HEK293 (cell line): Measurements from ENCODE around the gene MS4A7.

Source experiments
- CTCF ChIA-PET: fragments of 350-600 bp; formaldehyde crosslinking; extraction: SDS; loops from one replicate; lab custom pipeline; 2021; ENCODE audit warnings: antibody characterized with exemption; lab: Yijun Ruan, JAX
- POLR2A ChIA-PET: fragments of 300-600 bp; formaldehyde crosslinking; extraction: SDS; loops from one replicate; lab custom pipeline; 2020; ENCODE audit warnings: antibody characterized with exemption, inconsistent platforms; lab: Yijun Ruan, JAX
- H3K27ac ChIP-seq: fragments of 200-500 bp; sonication (Bioruptor generic); 2 replicates; pipeline ENCODE4 v1.5.1; 2014; ENCODE audit warnings: low read depth, low read length, control low read depth, inconsistent platforms; ENCODE audit errors: extremely low read depth
- H3K36me3 ChIP-seq, 2 experiments: fragments of 200-500 bp in 1 of 2; sonication (Bioruptor generic) in 1 of 2; 1 replicate in 1 of 2; 2 replicates in 1 of 2; pipeline ENCODE4 v1.5.1; 2014 to 2017; ENCODE audit warnings: inconsistent platforms in 2 of 2, low read length in 2 of 2; ENCODE audit not compliant: control insufficient read depth in 2 of 2, insufficient read depth in 1 of 2
- H3K4me1 ChIP-seq: fragments of 200-500 bp; sonication (Bioruptor generic); 2 replicates; pipeline ENCODE4 v1.5.1; 2014; ENCODE audit warnings: mild to moderate bottlenecking, low read length, inconsistent platforms; ENCODE audit not compliant: control insufficient read depth, insufficient read depth
- H3K4me3 ChIP-seq: 2 replicates; pipeline ENCODE4 v1.5.1; 2011; ENCODE audit warnings: low read depth, mild to moderate bottlenecking, control low read depth, low read length, moderate library complexity
- H3K9me3 ChIP-seq: fragments of 200-500 bp; sonication (Bioruptor generic); 2 replicates; pipeline ENCODE4 v1.5.1; 2014; ENCODE audit warnings: low read depth, low read length, inconsistent platforms; ENCODE audit not compliant: control insufficient read depth, insufficient read depth
- GLIS1 ChIP-seq: fragments of 450-650 bp; formaldehyde crosslinking; IDR thresholded peaks from 2 replicates; pipeline ENCODE4 v1.5.1; 2016; ENCODE audit warnings: missing biosample characterization, missing genetic modification characterization
- HOXD13 ChIP-seq: sonication (generic); formaldehyde crosslinking; IDR thresholded peaks from 2 replicates; pipeline ENCODE4 v1.8.0; 2022; ENCODE audit warnings: missing genetic modification reagents, borderline replicate concordance
- IKZF3 ChIP-seq: fragments of 450-650 bp; IDR thresholded peaks from 2 replicates; pipeline ENCODE4 v1.5.0; 2018; ENCODE audit warnings: missing biosample characterization, mild to moderate bottlenecking, missing genetic modification characterization, moderate library complexity
- KLF9 ChIP-seq: fragments of 450-650 bp; formaldehyde crosslinking; IDR thresholded peaks from 2 replicates; pipeline ENCODE4 v1.5.1; 2016; ENCODE audit warnings: missing biosample characterization, missing genetic modification characterization, low read depth
- SCRT2 ChIP-seq: fragments of 450-650 bp; formaldehyde crosslinking; IDR thresholded peaks from 2 replicates; pipeline ENCODE4 v1.5.1; 2016; ENCODE audit warnings: missing biosample characterization, missing genetic modification characterization
- ZBTB1 ChIP-seq: fragments of 450-650 bp; formaldehyde crosslinking; IDR thresholded peaks from 2 replicates; pipeline ENCODE4 v1.5.1; 2016; ENCODE audit warnings: missing biosample characterization, missing genetic modification characterization
- ZBTB48 ChIP-seq: fragments of 450-650 bp; formaldehyde crosslinking; IDR thresholded peaks from 2 replicates; pipeline ENCODE4 v1.5.1; 2016; ENCODE audit warnings: missing biosample characterization, missing genetic modification characterization
- ZBTB6 ChIP-seq: fragments of 450-650 bp; formaldehyde crosslinking; IDR thresholded peaks from 2 replicates; pipeline ENCODE4 v1.5.1; 2017; ENCODE audit warnings: missing biosample characterization, missing genetic modification characterization
- ZFP37 ChIP-seq: fragments of 450-650 bp; formaldehyde crosslinking; IDR thresholded peaks from 2 replicates; pipeline ENCODE4 v1.5.1; 2016; ENCODE audit warnings: missing biosample characterization, missing genetic modification characterization
- ZFP69B ChIP-seq: fragments of 450-650 bp; formaldehyde crosslinking; IDR thresholded peaks from 2 replicates; pipeline ENCODE4 v1.5.1; 2016; ENCODE audit warnings: missing biosample characterization, missing genetic modification characterization
- ZNF114 ChIP-seq: fragments of 450-650 bp; formaldehyde crosslinking; IDR thresholded peaks from 2 replicates; pipeline ENCODE4 v1.5.0; 2017; ENCODE audit warnings: missing biosample characterization, missing genetic modification characterization
- ZNF133 ChIP-seq: fragments of 450-650 bp; formaldehyde crosslinking; IDR thresholded peaks from 2 replicates; pipeline ENCODE4 v1.5.1; 2016; ENCODE audit warnings: missing biosample characterization, missing genetic modification characterization
- ZNF169 ChIP-seq: fragments of 450-650 bp; formaldehyde crosslinking; IDR thresholded peaks from 2 replicates; pipeline ENCODE4 v1.5.1; 2016; ENCODE audit warnings: missing biosample characterization, missing genetic modification characterization
- ZNF223 ChIP-seq: fragments of 450-650 bp; formaldehyde crosslinking; IDR thresholded peaks from 2 replicates; pipeline ENCODE4 v1.5.1; 2016; ENCODE audit warnings: missing biosample characterization, missing genetic modification characterization
- ZNF239 ChIP-seq: fragments of 450-650 bp; formaldehyde crosslinking; IDR thresholded peaks from 2 replicates; pipeline ENCODE4 v1.5.1; 2016; ENCODE audit warnings: missing biosample characterization, missing genetic modification characterization
- ZNF274 ChIP-seq, 2 experiments: fragments of 200-500 bp in 1 of 2; fragments of 450-650 bp in 1 of 2; sonication (Bioruptor generic) in 1 of 2; formaldehyde crosslinking in 1 of 2; IDR thresholded peaks; 2 replicates each; pipeline versions ENCODE4 v1.5.1 to v1.6.1; 2014 to 2016; ENCODE audit warnings: borderline replicate concordance in 1 of 2, inconsistent platforms in 1 of 2, low read length in 1 of 2, missing biosample characterization in 1 of 2, missing genetic modification characterization in 1 of 2
- ZNF335 ChIP-seq: fragments of 450-650 bp; formaldehyde crosslinking; conservative IDR thresholded peaks from 2 replicates; pipeline ENCODE4 v1.5.1; 2016; ENCODE audit warnings: missing biosample characterization, missing genetic modification characterization
- ZNF394 ChIP-seq: fragments of 450-650 bp; formaldehyde crosslinking; IDR thresholded peaks from 2 replicates; pipeline ENCODE4 v1.5.1; 2016; ENCODE audit warnings: missing biosample characterization, missing genetic modification characterization, mild to moderate bottlenecking, moderate library complexity, borderline replicate concordance
- ZNF626 ChIP-seq: fragments of 450-650 bp; sonication (Bioruptor Pico); formaldehyde crosslinking; IDR thresholded peaks from 2 replicates; pipeline ENCODE4 v1.5.1; 2018; ENCODE audit warnings: missing biosample characterization, missing genetic modification characterization, inconsistent platforms
- ZNF660 ChIP-seq: fragments of 450-650 bp; IDR thresholded peaks from 2 replicates; pipeline ENCODE4 v1.5.1; 2018; ENCODE audit warnings: missing biosample characterization, mild to moderate bottlenecking, missing genetic modification characterization
- ZNF677 ChIP-seq: fragments of 450-650 bp; IDR thresholded peaks from 2 replicates; pipeline ENCODE4 v1.5.0; 2018; ENCODE audit warnings: missing biosample characterization, mild to moderate bottlenecking, missing genetic modification characterization, moderate library complexity
- ZNF768 ChIP-seq: fragments of 450-650 bp; formaldehyde crosslinking; IDR thresholded peaks from 2 replicates; pipeline ENCODE4 v1.5.1; 2018; ENCODE audit warnings: missing biosample characterization, mild to moderate bottlenecking, missing genetic modification characterization
- TF ChIP-seq, protein P1 (sequence below): fragments of 450-650 bp; formaldehyde crosslinking; IDR thresholded peaks from 2 replicates; pipeline ENCODE4 v1.5.1; 2016; ENCODE audit warnings: missing biosample characterization, missing genetic modification characterization
- TF ChIP-seq, protein P2 (sequence below): fragments of 450-650 bp; formaldehyde crosslinking; IDR thresholded peaks from 2 replicates; pipeline ENCODE4 v1.5.1; 2017; ENCODE audit warnings: missing biosample characterization, mild to moderate bottlenecking, missing genetic modification characterization, moderate library complexity
- TF ChIP-seq, protein P3 (sequence below): fragments of 450-650 bp; formaldehyde crosslinking; IDR thresholded peaks from 2 replicates; pipeline ENCODE4 v1.5.1; 2016; ENCODE audit warnings: missing biosample characterization, missing genetic modification characterization
- TF ChIP-seq, protein P4 (sequence below): fragments of 450-650 bp; formaldehyde crosslinking; IDR thresholded peaks from 2 replicates; pipeline ENCODE4 v1.5.1; 2016; ENCODE audit warnings: missing biosample characterization, missing genetic modification characterization

Gene MS4A7

GRCh38 chr11:60392361-60392760, 14.0 kb downstream of the MS4A7 start:
- Histone ChIP-seq H3K9me3 (no peaks in the 10 kb centered on the region), H3K36me3 (no peaks in the 10 kb centered on the region), H3K4me1 (no peaks in the 10 kb centered on the region), H3K4me3 (no peak overlapping the region)
- CTCF ChIA-PET = interaction anchor here (1.1 kb wide), 1 partner anchor 29 kb away, joined by 3 read pairs; no protein-coding TSS in a partner anchor
- no peak for TF ChIP-seq ZNF274 (IDR thresholded peaks at IDR 0.05; ENCODE audit: low read length)
- TF ChIP-seq ZNF274 (tag by site-specific recombination; IDR thresholded peaks at IDR 0.05; ENCODE audit: borderline replicate concordance) = no peak
- TF ChIP-seq ZNF223 = no peak
- TF ChIP-seq ZFP69B = no peak
- TF ChIP-seq, protein P1, sequence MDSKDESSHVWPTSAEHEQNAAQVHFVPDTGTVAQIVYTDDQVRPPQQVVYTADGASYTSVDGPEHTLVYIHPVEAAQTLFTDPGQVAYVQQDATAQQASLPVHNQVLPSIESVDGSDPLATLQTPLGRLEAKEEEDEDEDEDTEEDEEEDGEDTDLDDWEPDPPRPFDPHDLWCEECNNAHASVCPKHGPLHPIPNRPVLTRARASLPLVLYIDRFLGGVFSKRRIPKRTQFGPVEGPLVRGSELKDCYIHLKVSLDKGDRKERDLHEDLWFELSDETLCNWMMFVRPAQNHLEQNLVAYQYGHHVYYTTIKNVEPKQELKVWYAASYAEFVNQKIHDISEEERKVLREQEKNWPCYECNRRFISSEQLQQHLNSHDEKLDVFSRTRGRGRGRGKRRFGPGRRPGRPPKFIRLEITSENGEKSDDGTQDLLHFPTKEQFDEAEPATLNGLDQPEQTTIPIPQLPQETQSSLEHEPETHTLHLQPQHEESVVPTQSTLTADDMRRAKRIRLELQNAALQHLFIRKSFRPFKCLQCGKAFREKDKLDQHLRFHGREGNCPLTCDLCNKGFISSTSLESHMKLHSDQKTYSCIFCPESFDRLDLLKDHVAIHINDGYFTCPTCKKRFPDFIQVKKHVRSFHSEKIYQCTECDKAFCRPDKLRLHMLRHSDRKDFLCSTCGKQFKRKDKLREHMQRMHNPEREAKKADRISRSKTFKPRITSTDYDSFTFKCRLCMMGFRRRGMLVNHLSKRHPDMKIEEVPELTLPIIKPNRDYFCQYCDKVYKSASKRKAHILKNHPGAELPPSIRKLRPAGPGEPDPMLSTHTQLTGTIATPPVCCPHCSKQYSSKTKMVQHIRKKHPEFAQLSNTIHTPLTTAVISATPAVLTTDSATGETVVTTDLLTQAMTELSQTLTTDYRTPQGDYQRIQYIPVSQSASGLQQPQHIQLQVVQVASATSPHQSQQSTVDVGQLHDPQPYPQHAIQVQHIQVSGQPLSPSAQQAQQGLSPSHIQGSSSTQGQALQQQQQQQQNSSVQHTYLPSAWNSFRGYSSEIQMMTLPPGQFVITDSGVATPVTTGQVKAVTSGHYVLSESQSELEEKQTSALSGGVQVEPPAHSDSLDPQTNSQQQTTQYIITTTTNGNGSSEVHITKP (tag by site-specific recombination) = no peak
- no peak for TF ChIP-seq ZNF114 (tag by site-specific recombination)
- TF ChIP-seq ZBTB48 (tag by site-specific recombination) = no peak
- TF ChIP-seq, protein P2, sequence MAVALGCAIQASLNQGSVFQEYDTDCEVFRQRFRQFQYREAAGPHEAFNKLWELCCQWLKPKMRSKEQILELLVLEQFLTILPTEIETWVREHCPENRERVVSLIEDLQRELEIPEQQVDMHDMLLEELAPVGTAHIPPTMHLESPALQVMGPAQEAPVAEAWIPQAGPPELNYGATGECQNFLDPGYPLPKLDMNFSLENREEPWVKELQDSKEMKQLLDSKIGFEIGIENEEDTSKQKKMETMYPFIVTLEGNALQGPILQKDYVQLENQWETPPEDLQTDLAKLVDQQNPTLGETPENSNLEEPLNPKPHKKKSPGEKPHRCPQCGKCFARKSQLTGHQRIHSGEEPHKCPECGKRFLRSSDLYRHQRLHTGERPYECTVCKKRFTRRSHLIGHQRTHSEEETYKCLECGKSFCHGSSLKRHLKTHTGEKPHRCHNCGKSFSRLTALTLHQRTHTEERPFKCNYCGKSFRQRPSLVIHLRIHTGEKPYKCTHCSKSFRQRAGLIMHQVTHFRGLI = no peak
- TF ChIP-seq, protein P3, sequence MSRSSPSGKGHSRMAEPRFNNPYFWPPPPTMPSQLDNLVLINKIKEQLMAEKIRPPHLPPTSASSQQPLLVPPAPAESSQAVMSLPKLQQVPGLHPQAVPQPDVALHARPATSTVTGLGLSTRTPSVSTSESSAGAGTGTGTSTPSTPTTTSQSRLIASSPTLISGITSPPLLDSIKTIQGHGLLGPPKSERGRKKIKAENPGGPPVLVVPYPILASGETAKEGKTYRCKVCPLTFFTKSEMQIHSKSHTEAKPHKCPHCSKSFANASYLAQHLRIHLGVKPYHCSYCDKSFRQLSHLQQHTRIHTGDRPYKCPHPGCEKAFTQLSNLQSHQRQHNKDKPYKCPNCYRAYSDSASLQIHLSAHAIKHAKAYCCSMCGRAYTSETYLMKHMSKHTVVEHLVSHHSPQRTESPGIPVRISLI (tag by site-specific recombination) = no peak
- no peak for TF ChIP-seq ZBTB6
- no peak for TF ChIP-seq SCRT2 (tag by site-specific recombination)
- no peak for TF ChIP-seq ZNF768 (tag by site-specific recombination)
- TF ChIP-seq ZNF239 (tag by site-specific recombination) = no peak
- TF ChIP-seq ZNF335 (tag by site-specific recombination) = no peak
- TF ChIP-seq GLIS1 = no peak
- TF ChIP-seq KLF9 (tag by site-specific recombination) = no peak
- no peak for TF ChIP-seq ZNF677 (tag by site-specific recombination)
- no peak for TF ChIP-seq ZNF169 (tag by site-specific recombination)
- TF ChIP-seq, all 188 proteins: peak for 0
- POLR2A ChIA-PET = no interaction called here
- no peak overlapping the region for H3K27ac ChIP-seq

DNA sequence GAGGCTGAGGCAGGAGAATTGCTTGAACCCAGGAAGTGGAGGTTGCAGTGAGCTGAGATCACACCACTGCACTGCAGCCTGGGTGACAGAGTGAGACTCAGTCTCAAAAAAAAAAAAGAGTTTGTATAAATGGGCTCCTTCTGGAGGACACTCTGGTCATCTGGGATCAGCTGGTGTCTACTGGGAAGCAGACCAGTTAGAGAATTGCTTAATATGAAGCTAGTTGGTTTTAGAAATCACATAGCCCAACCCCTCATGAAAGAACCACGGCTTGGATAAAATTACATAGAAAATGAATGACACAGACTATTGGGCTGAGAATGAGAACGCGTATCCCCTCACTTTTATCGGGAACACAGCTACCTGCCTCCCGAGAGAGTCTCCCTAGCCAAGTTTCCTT, 14.7 kb downstream of the MS4A7 start:
- Histone ChIP-seq H3K4me1 (no peaks in the 10 kb centered on the region), H3K9me3 (no peaks in the 10 kb centered on the region), H3K36me3 (no peaks in the 10 kb centered on the region), H3K27ac (no peak overlapping the region), H3K4me3 (no peak overlapping the region)
- TF ChIP-seq ZNF394 (tag by site-specific recombination) (no peak), ZNF660 (tag by site-specific recombination) (no peak), IKZF3 (tag by site-specific recombination) (no peak), HOXD13 (CRISPR knock-in tag) (no peak), ZFP37 (no peak), ZNF133 (tag by site-specific recombination) (no peak), ZBTB1 (no peak), ZNF626 (tag by site-specific recombination) (no peak)
- TF ChIP-seq, protein P4, sequence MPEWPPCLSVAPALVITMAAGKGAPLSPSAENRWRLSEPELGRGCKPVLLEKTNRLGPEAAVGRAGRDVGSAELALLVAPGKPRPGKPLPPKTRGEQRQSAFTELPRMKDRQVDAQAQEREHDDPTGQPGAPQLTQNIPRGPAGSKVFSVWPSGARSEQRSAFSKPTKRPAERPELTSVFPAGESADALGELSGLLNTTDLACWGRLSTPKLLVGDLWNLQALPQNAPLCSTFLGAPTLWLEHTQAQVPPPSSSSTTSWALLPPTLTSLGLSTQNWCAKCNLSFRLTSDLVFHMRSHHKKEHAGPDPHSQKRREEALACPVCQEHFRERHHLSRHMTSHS (tag by site-specific recombination) = no peak
- ChIA-PET POLR2A (no interaction called here), CTCF (interaction anchor here (1.1 kb wide), 2 partner anchors 30 to 59 kb away, joined by 3 read pairs; no protein-coding TSS in a partner anchor)
